Mucosa of rectum (tissue), 2 donors: ENCODE results near the gene MMP27.
"Not testable (repeated sequence)": the region's sequence is repeated elsewhere in the genome, so short reads cannot be mapped to it uniquely, and the experiment has no call there.

Source experiments
- H3K27ac ChIP-seq, 2 donors: one replicate each; pipeline ENCODE4 v1.7.0; 2013; ENCODE audit warnings: inconsistent platforms in 2 of 2, low read depth in 2 of 2, low read length in 2 of 2
- H3K27me3 ChIP-seq, 2 donors: one replicate each; pipeline ENCODE4 v1.7.0; 2013; ENCODE audit warnings: low read length in 2 of 2; ENCODE audit not compliant: control insufficient read depth in 2 of 2, insufficient read depth in 2 of 2
- H3K36me3 ChIP-seq, 2 donors: one replicate each; pipeline ENCODE4 v1.7.0; 2013; ENCODE audit warnings: low read length in 2 of 2; ENCODE audit not compliant: control insufficient read depth in 2 of 2, insufficient read depth in 2 of 2
- H3K4me1 ChIP-seq, 2 donors: one replicate each; pipeline ENCODE4 v1.7.0; 2013; ENCODE audit warnings: low read length in 2 of 2, mild to moderate bottlenecking in 1 of 2; ENCODE audit not compliant: control insufficient read depth in 2 of 2, insufficient read depth in 2 of 2
- H3K4me3 ChIP-seq, 2 donors: one replicate each; pipeline ENCODE4 v1.7.0; 2013; ENCODE audit warnings: low read length in 2 of 2
- H3K9ac ChIP-seq, 2 donors: one replicate each; pipeline ENCODE4 v1.7.0; 2013; ENCODE audit warnings: low read length in 2 of 2, low read depth in 1 of 2, mild to moderate bottlenecking in 1 of 2
- H3K9me3 ChIP-seq, 2 donors: one replicate each; pipeline ENCODE4 v1.7.0; 2013; ENCODE audit warnings: low read length in 2 of 2; ENCODE audit not compliant: control insufficient read depth in 2 of 2
- donor health status: healthy.
- donor health status: Normal muscosa, but diverticular disease.

MMP27 gene

GRCh38 chr11:102705626-102706025 lies at the start of gene MMP27:
MMP27 (minus strand) TSS chr11:102705769; CDS start chr11:102705714, 55 bp downstream.
- Histone ChIP-seq H3K9ac (no peak within 1 kb of the TSS), H3K4me1 (no peaks in the 10 kb centered on the region), H3K4me3 (no peak within 1 kb of the TSS), H3K9me3 (no peaks in the 10 kb centered on the region), H3K27ac (no peak within 1 kb of the TSS), H3K27me3 (no peaks in the 10 kb centered on the region), H3K36me3 (no peaks in the 10 kb centered on the region)

GRCh38 chr11:102753267-102753666 lies 47.7 kb upstream of the MMP27 start:
- Histone ChIP-seq H3K9me3 (no peaks in the 10 kb centered on the region), H3K27me3 (no peaks in the 10 kb centered on the region), H3K4me1 (peaks cover 0 to 2% of the 10 kb centered on the region in 2 donors), H3K36me3 (no peaks in the 10 kb centered on the region), H3K4me3 (no peak overlapping the region), H3K27ac (no peak overlapping the region), H3K9ac (no peak overlapping the region)

- Histone ChIP-seq H3K9ac (no peak overlapping the region), H3K36me3 (no peaks in the 10 kb centered on the region), H3K27me3 (no peaks in the 10 kb centered on the region), H3K4me1 (no peaks in the 10 kb centered on the region), H3K4me3 (no peak overlapping the region), H3K9me3 (no peaks in the 10 kb centered on the region), H3K27ac (no peak overlapping the region)
Observed at GRCh38 chr11:102751673-102752072, 46.1 kb upstream of the MMP27 start.

GRCh38 chr11:102749101-102749722 lies 43.6 kb upstream of the MMP27 start:
- H3K9ac ChIP-seq: no peak overlapping the region
- H3K27ac ChIP-seq: no peak overlapping the region
- H3K4me1 ChIP-seq: no peaks in the 10 kb centered on the region
- H3K36me3 ChIP-seq: no peaks in the 10 kb centered on the region
- H3K4me3 ChIP-seq: no peak overlapping the region
- no peaks in the 10 kb centered on the region for H3K9me3 ChIP-seq
- no peaks in the 10 kb centered on the region for H3K27me3 ChIP-seq

GRCh38 chr11:102746746-102747578 lies 41.4 kb upstream of the MMP27 start:
- not testable (repeated sequence) for H3K4me1 ChIP-seq, H3K9ac ChIP-seq, H3K27me3 ChIP-seq, H3K36me3 ChIP-seq, H3K9me3 ChIP-seq, H3K27ac ChIP-seq
- H3K4me3 ChIP-seq: peak overlapping the region in 1 of 2 donors; percentile 7

- Histone ChIP-seq H3K4me3 (no peak overlapping the region), H3K27me3 (peaks cover 0 to 3% of the 10 kb centered on the region in 2 donors), H3K9me3 (no peaks in the 10 kb centered on the region), H3K9ac (no peak overlapping the region), H3K36me3 (no peaks in the 10 kb centered on the region), H3K27ac (no peak overlapping the region), H3K4me1 (no peaks in the 10 kb centered on the region)
Observed at GRCh38 chr11:102734650-102735049, 29.1 kb upstream of the MMP27 start.

- no peaks in the 10 kb centered on the region for H3K4me1 ChIP-seq
- H3K27me3 ChIP-seq: peaks cover 0 to 3% of the 10 kb centered on the region in 2 donors
Observed at GRCh38 chr11:102733232-102733875, 27.8 kb upstream of the MMP27 start.

GRCh38 chr11:102730944-102731343 lies 25.4 kb upstream of the MMP27 start:
- H3K9me3 ChIP-seq, H3K27ac ChIP-seq, H3K4me3 ChIP-seq, H3K27me3 ChIP-seq, H3K36me3 ChIP-seq, H3K4me1 ChIP-seq, H3K9ac ChIP-seq: not testable (repeated sequence)

More at GRCh38 chr11:102733232-102733875, 27.8 kb upstream of the MMP27 start:
- H3K9me3 ChIP-seq: no peaks in the 10 kb centered on the region
- H3K27ac ChIP-seq: no peak overlapping the region
- no peaks in the 10 kb centered on the region for H3K36me3 ChIP-seq
- no peak overlapping the region for H3K9ac ChIP-seq
- no peak overlapping the region for H3K4me3 ChIP-seq

GRCh38 chr11:102729849-102730815 lies 24.6 kb upstream of the MMP27 start:
- Histone ChIP-seq H3K9ac (no peak overlapping the region), H3K4me1 (no peaks in the 10 kb centered on the region), H3K27ac (peak overlapping the region in 1 of 2 donors; percentile 35)

More at GRCh38 chr11:102729849-102730815, 24.6 kb upstream of the MMP27 start:
- no peaks in the 10 kb centered on the region for H3K27me3 ChIP-seq
- H3K4me3 ChIP-seq: no peak overlapping the region
- no peaks in the 10 kb centered on the region for H3K36me3 ChIP-seq
- no peaks in the 10 kb centered on the region for H3K9me3 ChIP-seq
